OCI-LY3 (cell line): ENCODE results near the gene SMYD5.

Source experiments
- CTCF ChIP-seq: fragments of 200-600, 300-600 bp; sonication (generic); IDR thresholded peaks from 2 replicates; pipeline ENCODE4 v1.5.1; 2014; ENCODE audit warnings: antibody characterized with exemption, low read length, low read depth
- EZH2phosphoT487 ChIP-seq: fragments of 200-600 bp; shearing (Covaris generic); IDR thresholded peaks from 2 replicates; pipeline ENCODE4 v1.6.1; 2018; ENCODE audit warnings: antibody characterized with exemption, mixed run types, low read depth

- TF ChIP-seq CTCF = no peak
- no peak for TF ChIP-seq EZH2phosphoT487
Observed at GRCh38 chr2:73258186-73258912, 44.3 kb downstream of the SMYD5 start.
